Pancreas (tissue), 10 donors: ENCODE measurements around the gene RNF152. TPM values are rescaled to one million over a fixed set of nuclear protein-coding genes. Genes with fewer than 3 reads are reported as not detected.

ENCODE experiments used
- ATAC-seq, 4 donors: fragments of 200-7000 bp; cut with Tn5 transposase; one replicate each; pipeline versions ENCODE4 v1.8.0 to v1.9.1; 2020; ENCODE audit warnings: mild to moderate bottlenecking in 4 of 4, moderate library complexity in 4 of 4
- DNase-seq, 6 donors: peaks; one replicate each; pipeline ENCODE4 v3.0.0-alpha.2; 2020
- FAIRE-seq: peaks from 2 replicates; lab custom pipeline; 2012; peaks lifted over from hg19 to GRCh38; lab: Jason Lieb, UNC
- H3K27ac ChIP-seq, 4 donors: fragments of 200-600 bp; sonication (generic); 1 replicate in 3 of 4; 2 replicates in 1 of 4; pipeline versions ENCODE4 v1.5.0 to v1.8.0; 2020
- H3K27me3 ChIP-seq, 4 donors: fragments of 200-600 bp; one replicate each; pipeline ENCODE4 v1.8.0; 2021
- H3K36me3 ChIP-seq, 3 donors: fragments of 200-600 bp; sonication (generic) in 1 of 3; one replicate each; pipeline versions ENCODE4 v1.5.0 to v1.8.0; 2020 to 2021
- H3K4me1 ChIP-seq, 3 donors: fragments of 200-600 bp; one replicate each; pipeline ENCODE4 v1.8.0; 2021
- H3K4me3 ChIP-seq, 4 donors: fragments of 200-600 bp; sonication (generic) in 2 of 4; one replicate each; pipeline versions ENCODE4 v1.5.0 to v1.8.0; 2020 to 2021
- H3K9me3 ChIP-seq, 4 donors: fragments of 200-600 bp; one replicate each; pipeline ENCODE4 v1.8.0; 2021
- WGBS, 2 donors: extraction: QIAGEN DNeasy Blood & Tissue Kit; methylation state at CpG; one replicate each; pipeline ENCODE4 v1.1.7; 2013; 5-methylcytosine and 5-hydroxymethylcytosine counted together
- intact Hi-C, 3 donors: fragments of 100-400 bp; cut with DNase I; formaldehyde crosslinking; loops; one replicate each; pipeline versions ENCODE4 v1.11.1 to v1.14.2; 2022
- polyA plus RNA-seq, 2 donors: library from polyadenylated mRNA; stranded (reverse); fragments of 200-250 nt; gene quantifications; one replicate each; pipeline ENCODE4 v1.2.3, GENCODE V29; 2013
- total RNA-seq, 6 donors: library from RNA; stranded (reverse); fragmentation: NEBNext Ultra II Directional in 4 of 6; extraction: Animal tissue kit (Norgen Biotek cat#: 25700) in 4 of 6; gene quantifications; one replicate each; pipeline versions ENCODE4 v1.2.1 to v1.2.4, GENCODE V29; 2021 to 2023
- TF ChIP-seq, protein P1 (sequence below), 4 donors: fragments of 200-600 bp; sonication (generic) in 3 of 4; IDR thresholded peaks; one replicate each; pipeline versions ENCODE4 v1.5.0 to v1.8.0; 2021; ENCODE audit warnings: antibody characterized with exemption in 4 of 4
- donor health status: healthy with polysubstance abuse.
- donor health status: DM: no; HTN: no; CAD: no; lungs with moderate emphysema.
- donor health status: DM: no; HTN: no; CAD: no.
- donor health status: control.
- donor health status: control.
- donor health status: Bipolar disorder and iron deficiency.
- donor health status: DM: yes; HTN: yes; CAD: no.
- donor health status: DM: no; HTN: no; CAD: no.
- donor health status: DM: no; HTN: no; CAD: no.
- donor health status: DM: yes; HTN: yes; CAD: no.

Gene RNF152
- total and polyA plus RNA-seq, 8 donors = 0.91 to 7.2 (median 4.8) TPM

DNA sequence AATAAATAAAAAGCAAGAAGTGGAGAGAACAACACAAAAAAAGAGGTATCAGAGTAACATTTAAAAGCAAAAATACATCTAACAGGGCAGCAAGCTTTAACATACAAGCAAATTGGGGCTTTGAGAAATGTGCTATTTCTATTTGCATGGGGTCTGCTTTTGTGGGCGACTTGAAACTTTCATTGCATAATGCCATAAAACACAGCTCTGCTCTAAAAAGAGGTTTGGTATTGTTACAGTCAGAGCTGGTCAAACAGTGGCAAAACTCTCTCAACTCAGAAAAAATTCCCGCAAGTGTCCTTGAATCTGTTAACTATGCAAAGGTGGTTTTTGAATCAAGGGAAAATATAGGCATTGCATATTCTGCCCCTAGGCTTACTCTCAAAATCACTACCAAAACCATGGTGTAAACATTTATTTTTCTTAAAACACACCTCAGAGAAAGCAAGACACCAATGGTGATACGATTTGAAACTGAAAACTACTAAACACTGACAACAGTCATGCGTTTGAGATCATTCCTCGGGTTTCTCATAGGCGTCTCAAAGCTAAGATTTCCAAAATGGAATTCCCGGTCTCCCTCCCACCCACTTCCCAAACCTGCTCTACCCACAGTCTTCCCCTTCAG lies 45.5 kb downstream of the RNF152 start:
- FAIRE-seq = no peak
- 72 to 76% methylated on average over 7 of the region's 7 CpGs for WGBS, 2 donors
- H3K4me1 ChIP-seq = no peaks in the 10 kb centered on the region
- H3K27ac ChIP-seq = no peak overlapping the region
- H3K4me3 ChIP-seq = no peak overlapping the region
- DNase-seq = no peak
- H3K27me3 ChIP-seq = no peaks in the 10 kb centered on the region
- H3K9me3 ChIP-seq = no peaks in the 10 kb centered on the region
- TF ChIP-seq, protein P1, sequence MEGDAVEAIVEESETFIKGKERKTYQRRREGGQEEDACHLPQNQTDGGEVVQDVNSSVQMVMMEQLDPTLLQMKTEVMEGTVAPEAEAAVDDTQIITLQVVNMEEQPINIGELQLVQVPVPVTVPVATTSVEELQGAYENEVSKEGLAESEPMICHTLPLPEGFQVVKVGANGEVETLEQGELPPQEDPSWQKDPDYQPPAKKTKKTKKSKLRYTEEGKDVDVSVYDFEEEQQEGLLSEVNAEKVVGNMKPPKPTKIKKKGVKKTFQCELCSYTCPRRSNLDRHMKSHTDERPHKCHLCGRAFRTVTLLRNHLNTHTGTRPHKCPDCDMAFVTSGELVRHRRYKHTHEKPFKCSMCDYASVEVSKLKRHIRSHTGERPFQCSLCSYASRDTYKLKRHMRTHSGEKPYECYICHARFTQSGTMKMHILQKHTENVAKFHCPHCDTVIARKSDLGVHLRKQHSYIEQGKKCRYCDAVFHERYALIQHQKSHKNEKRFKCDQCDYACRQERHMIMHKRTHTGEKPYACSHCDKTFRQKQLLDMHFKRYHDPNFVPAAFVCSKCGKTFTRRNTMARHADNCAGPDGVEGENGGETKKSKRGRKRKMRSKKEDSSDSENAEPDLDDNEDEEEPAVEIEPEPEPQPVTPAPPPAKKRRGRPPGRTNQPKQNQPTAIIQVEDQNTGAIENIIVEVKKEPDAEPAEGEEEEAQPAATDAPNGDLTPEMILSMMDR (IDR thresholded peaks at IDR 0.05) = no peak
- intact Hi-C loops = no loop called here
- no peak for ATAC-seq
- H3K36me3 ChIP-seq = no peaks in the 10 kb centered on the region

DNA sequence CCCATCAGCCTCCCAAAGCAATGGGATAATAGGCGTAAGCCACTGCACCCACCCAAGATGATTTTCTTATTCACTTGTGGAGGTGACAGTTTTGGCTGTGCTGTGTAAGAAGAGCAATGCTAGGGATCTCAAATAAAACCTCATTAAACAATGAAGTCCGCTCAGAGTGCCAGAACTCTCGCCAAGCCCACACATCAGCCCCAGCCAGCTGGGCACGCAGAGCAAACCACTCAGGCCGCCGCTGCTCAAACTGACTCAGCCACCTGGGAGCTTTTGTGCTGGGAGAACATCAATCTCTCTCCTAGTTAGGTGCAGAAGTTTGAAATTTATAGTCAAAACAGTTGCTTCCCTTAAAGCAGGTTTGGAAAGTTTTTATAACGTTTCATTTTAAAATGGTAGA lies 47.6 kb downstream of the RNF152 start:
- H3K27ac ChIP-seq = no peak overlapping the region
- 95 to 96% methylated on average over 7 of the region's 7 CpGs for WGBS, 2 donors
- TF ChIP-seq, protein P1 (IDR thresholded peaks at IDR 0.05) = no peak
- H3K4me1 ChIP-seq = no peaks in the 10 kb centered on the region
- ATAC-seq = no peak
- intact Hi-C loops = no loop called here
- no peak overlapping the region for H3K4me3 ChIP-seq
- DNase-seq = no peak
- no peaks in the 10 kb centered on the region for H3K27me3 ChIP-seq
- no peaks in the 10 kb centered on the region for H3K36me3 ChIP-seq
- H3K9me3 ChIP-seq = no peaks in the 10 kb centered on the region
- FAIRE-seq = no peak

DNA sequence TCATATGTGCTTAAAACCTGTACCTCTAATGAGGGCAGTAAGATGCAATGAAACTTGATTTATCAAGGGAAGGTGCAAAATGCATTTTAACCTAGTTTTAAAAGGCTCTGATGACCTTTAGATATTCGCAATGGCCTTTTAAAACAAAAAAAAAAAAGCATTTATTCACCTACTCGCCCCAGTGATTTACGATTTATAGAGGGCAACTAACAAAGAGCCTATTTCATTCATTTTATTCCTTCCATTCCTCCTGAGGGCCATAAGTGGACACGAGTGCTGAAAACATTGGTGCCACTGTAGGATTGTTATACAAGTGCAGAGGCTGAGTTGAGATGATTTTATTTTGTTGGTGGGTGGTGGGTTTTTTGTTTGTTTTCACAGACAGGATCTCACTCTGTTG lies 48.1 kb downstream of the RNF152 start:
- TF ChIP-seq, protein P1 (IDR thresholded peaks at IDR 0.05) = no peak
- H3K9me3 ChIP-seq = no peaks in the 10 kb centered on the region
- ATAC-seq (no peak), FAIRE-seq (no peak), DNase-seq (no peak)
- no peak overlapping the region for H3K27ac ChIP-seq
- H3K4me3 ChIP-seq = no peak overlapping the region
- no peaks in the 10 kb centered on the region for H3K27me3 ChIP-seq
- no peaks in the 10 kb centered on the region for H3K36me3 ChIP-seq
- WGBS, 2 donors = 82 to 89% methylated on average over 4 of the region's 4 CpGs
- intact Hi-C loops = no loop called here
- no peaks in the 10 kb centered on the region for H3K4me1 ChIP-seq

DNA sequence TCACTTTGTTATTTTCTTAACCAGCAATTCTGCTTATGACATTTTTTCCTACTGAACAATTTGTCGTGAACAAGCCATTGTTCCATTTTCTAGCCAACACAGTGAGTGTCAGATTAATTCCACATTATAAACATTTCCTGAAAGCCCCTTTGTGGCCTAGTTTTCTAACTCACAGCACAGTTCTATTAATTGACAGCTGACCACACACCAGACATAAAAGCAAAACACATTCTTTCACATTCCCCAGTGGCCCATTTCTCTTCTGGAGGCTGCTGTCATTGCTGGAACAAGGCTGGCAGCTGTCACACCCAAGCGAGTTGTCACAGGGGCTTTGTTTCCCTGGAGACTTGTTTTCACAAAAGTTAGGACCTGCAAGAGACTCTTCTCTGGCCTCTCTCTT lies 50.7 kb downstream of the RNF152 start:
- intact Hi-C loops = no loop called here
- FAIRE-seq = no peak
- 60 to 67% methylated on average over 2 of the region's 2 CpGs for WGBS, 2 donors

DNA sequence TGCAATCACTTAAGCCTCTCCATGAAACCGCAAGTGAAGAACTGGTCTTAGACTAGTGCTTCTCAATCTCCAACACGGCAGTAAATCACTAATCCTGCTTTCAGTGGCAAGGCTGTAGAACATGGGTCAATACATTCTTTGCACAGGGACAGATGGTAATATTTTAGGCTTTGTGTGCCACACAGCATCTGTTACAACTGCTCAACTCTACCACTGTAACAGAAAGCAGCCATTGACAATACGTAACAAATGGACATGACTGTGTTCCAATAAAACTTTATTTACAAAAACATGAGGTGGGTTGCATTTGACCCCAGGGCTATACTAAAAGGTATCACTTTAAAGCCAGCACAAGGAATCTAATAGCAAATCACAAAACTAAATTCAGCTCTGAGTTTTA lies 51.1 kb downstream of the RNF152 start:
- no peak for DNase-seq
- no peak overlapping the region for H3K4me3 ChIP-seq
- 61 to 78% methylated on average over 3 of the region's 3 CpGs for WGBS, 2 donors
- no peak for ATAC-seq
- H3K27ac ChIP-seq = no peak overlapping the region
- TF ChIP-seq, protein P1 (IDR thresholded peaks at IDR 0.05) = no peak
- FAIRE-seq = no peak
- no peaks in the 10 kb centered on the region for H3K4me1 ChIP-seq
- H3K36me3 ChIP-seq = no peaks in the 10 kb centered on the region
- no peaks in the 10 kb centered on the region for H3K9me3 ChIP-seq
- intact Hi-C loops = no loop called here
- H3K27me3 ChIP-seq = no peaks in the 10 kb centered on the region

More for the DNA sequence above, 50.7 kb downstream of the RNF152 start:
- TF ChIP-seq, protein P1 (IDR thresholded peaks at IDR 0.05) = no peak
- Histone ChIP-seq H3K36me3 (no peaks in the 10 kb centered on the region), H3K27ac (no peak overlapping the region), H3K4me1 (no peaks in the 10 kb centered on the region), H3K4me3 (no peak overlapping the region), H3K9me3 (no peaks in the 10 kb centered on the region), H3K27me3 (no peaks in the 10 kb centered on the region)
- DNase-seq = no peak
- no peak for ATAC-seq
